K562 (cell line): ENCODE results near the gene ZNF692. TPM values are rescaled to one million over a fixed set of nuclear protein-coding genes. Genes with fewer than 3 reads are reported as not detected.

Experiments used
- ARID2 ChIP-seq: fragments of 450-650 bp; IDR thresholded peaks from 2 replicates; pipeline ENCODE4 v1.6.1; 2017; ENCODE audit warnings: antibody characterized with exemption, mild to moderate bottlenecking
- BACH1 ChIP-seq: fragments of 200-800 bp; sonication (Bioruptor generic); IDR thresholded peaks from 2 replicates; pipeline ENCODE4 v1.6.1; 2016; ENCODE audit warnings: missing genetic modification characterization, missing compliant biosample characterization
- BCOR ChIP-seq: fragments of 450-650 bp; IDR thresholded peaks from 2 replicates; pipeline ENCODE4 v1.6.1; 2016
- CBX8 ChIP-seq: fragments of 200-600 bp; sonication (generic); IDR thresholded peaks from 2 replicates; pipeline ENCODE4 v1.6.1; 2012; ENCODE audit warnings: borderline replicate concordance, mixed run types, low read depth, mild to moderate bottlenecking, moderate library complexity, mixed read lengths, low read length, control low read depth, inconsistent platforms; ENCODE audit not compliant: poor library complexity, severe bottlenecking; ENCODE audit errors: extremely low read depth
- FOS ChIP-seq: IDR thresholded peaks from 3 replicates; pipeline ENCODE4 v1.6.1; 2011; ENCODE audit not compliant: insufficient read length; ENCODE audit errors: extremely low read depth
- HDAC1 ChIP-seq, 2 experiments: fragments of 450-650 bp; IDR thresholded peaks; 2 replicates each; pipeline ENCODE4 v1.6.1; 2016 to 2017; ENCODE audit warnings: inconsistent platforms in 1 of 2, mild to moderate bottlenecking in 1 of 2, moderate library complexity in 1 of 2
- MAFK ChIP-seq: IDR thresholded peaks from 2 replicates; pipeline ENCODE4 v1.6.1; 2011; ENCODE audit warnings: low read length, improper control_type of control experiment
- NFE2 ChIP-seq: IDR thresholded peaks from 2 replicates; pipeline ENCODE4 v1.6.1; 2014; ENCODE audit warnings: antibody characterized with exemption, low read depth
- PHF21A ChIP-seq: fragments of 450-650 bp; IDR thresholded peaks from 2 replicates; pipeline ENCODE4 v1.6.1; 2017; ENCODE audit warnings: low read depth, borderline replicate concordance
- PURB ChIP-seq: sonication (generic); formaldehyde crosslinking; IDR thresholded peaks from 2 replicates; pipeline ENCODE4 v1.9.0; 2021; ENCODE audit warnings: low read depth, mild to moderate bottlenecking, missing genetic modification reagents
- SNIP1 ChIP-seq: fragments of 450-650 bp; IDR thresholded peaks from 2 replicates; pipeline ENCODE4 v1.7.1; 2017; ENCODE audit warnings: low read depth, mild to moderate bottlenecking
- SOX6 ChIP-seq: fragments of 450-650 bp; IDR thresholded peaks from 2 replicates; pipeline ENCODE4 v1.6.1; 2014; ENCODE audit warnings: mild to moderate bottlenecking
- XRCC5 ChIP-seq: fragments of 200-400 bp; formaldehyde crosslinking; IDR thresholded peaks from 2 replicates; pipeline ENCODE4 v1.6.1; 2017; ENCODE audit warnings: low read depth, mild to moderate bottlenecking, low read length
- ZC3H8 ChIP-seq: fragments of 450-650 bp; IDR thresholded peaks from 2 replicates; pipeline ENCODE4 v1.6.1; 2017
- ZKSCAN1 ChIP-seq: fragments of 150-350 bp; IDR thresholded peaks from 2 replicates; pipeline ENCODE4 v1.6.1; 2016; ENCODE audit warnings: low read depth, low read length
- ZNF707 ChIP-seq: fragments of 250-450 bp; sonication (Bioruptor Pico); conservative IDR thresholded peaks from 2 replicates; pipeline ENCODE4 v1.8.0; 2022; ENCODE audit warnings: inconsistent platforms, mild to moderate bottlenecking, moderate library complexity
- ZNF77 ChIP-seq: fragments of 250-450 bp; sonication (Bioruptor Pico); IDR thresholded peaks from 2 replicates; pipeline ENCODE4 v1.5.0; 2020
- polyA plus RNA-seq, 8 experiments: library from polyadenylated mRNA; depleted of rRNA in 4 of 8; stranded (reverse) in 5 of 8; unstranded in 3 of 8; fragments of >200 nt; fragmentation: Nextera tagmentation in 2 of 8; fragmentation: Illumina TruSeq in 1 of 8; extraction: Ambion mirVana in 2 of 8; extraction: Trizol in 1 of 8; gene quantifications; 2 replicates each; pipeline versions ENCODE4 v1.2.1 to v1.2.3, GENCODE V29; 2011 to 2014; ENCODE audit warnings: inconsistent platforms in 1 of 8, missing spikeins in 1 of 8
- total RNA-seq, 7 experiments: library from RNA; depleted of rRNA in 6 of 7; stranded (reverse); fragments of >200 nt in 6 of 7; fragmentation: Illumina TruSeq in 2 of 7; extraction: Trizol in 2 of 7; gene quantifications; 2 replicates each; pipeline versions ENCODE4 v1.2.1 to v1.2.3, GENCODE V29; 2011 to 2021; ENCODE audit warnings: low replicate concordance in 1 of 7
- TF ChIP-seq, protein P1 (sequence below): fragments of 450-650 bp; IDR thresholded peaks from 2 replicates; pipeline ENCODE4 v1.6.1; 2016; ENCODE audit warnings: low read depth, mild to moderate bottlenecking, moderate library complexity
- TF ChIP-seq, protein P2 (sequence below): sonication (generic); formaldehyde crosslinking; IDR thresholded peaks from 2 replicates; pipeline ENCODE4 v1.8.0; 2023; ENCODE audit warnings: missing genetic modification reagents, mild to moderate bottlenecking, borderline replicate concordance
- TF ChIP-seq, protein P3 (sequence below): fragments of 450-650 bp; IDR thresholded peaks from 2 replicates; pipeline ENCODE4 v1.6.1; 2016; ENCODE audit warnings: missing biosample characterization, missing genetic modification characterization
- TF ChIP-seq, protein P4 (sequence below), 2 experiments: fragments of 450-650 bp in 1 of 2; sonication (generic) in 1 of 2; formaldehyde crosslinking in 1 of 2; IDR thresholded peaks in 1 of 2; conservative IDR thresholded peaks in 1 of 2; 2 replicates each; pipeline versions ENCODE4 v1.6.1 to v1.8.1; 2016 to 2023; ENCODE audit warnings: mild to moderate bottlenecking in 2 of 2, moderate library complexity in 2 of 2, inconsistent platforms in 1 of 2, missing genetic modification reagents in 1 of 2

ZNF692 gene
- total and polyA plus RNA-seq, 9 of the 15 experiments (the other 6 are each of a cell fraction or from before 2014, with no cell fraction given) = 8.4 to 143 (median 55.9) TPM

DNA sequence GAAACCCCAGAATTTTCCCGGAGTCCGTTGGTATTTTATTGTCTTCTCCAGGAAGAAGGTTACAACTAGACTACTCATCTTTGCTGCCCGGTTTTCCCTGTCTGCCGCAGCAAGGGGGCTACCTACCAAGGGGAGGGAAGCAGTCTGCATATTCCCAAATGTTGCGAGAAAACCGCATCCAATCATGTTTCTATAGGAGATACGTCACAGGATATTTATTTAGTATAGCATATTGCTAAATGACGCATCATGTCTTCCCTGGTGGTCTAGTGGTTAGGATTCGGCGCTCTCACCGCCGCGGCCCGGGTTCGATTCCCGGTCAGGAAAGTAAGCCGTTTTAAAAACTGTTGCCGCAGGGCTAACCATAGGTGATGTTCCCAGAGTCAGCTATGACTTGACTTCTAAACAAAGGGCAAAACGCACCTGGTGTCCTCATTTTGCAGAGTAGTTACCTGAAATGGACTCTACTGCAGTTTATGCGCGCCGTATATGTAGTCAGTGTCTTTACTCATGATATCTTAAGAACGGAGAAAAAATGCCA, 15.2 kb upstream of the ZNF692 start (continued):
- TF ChIP-seq, protein P1, sequence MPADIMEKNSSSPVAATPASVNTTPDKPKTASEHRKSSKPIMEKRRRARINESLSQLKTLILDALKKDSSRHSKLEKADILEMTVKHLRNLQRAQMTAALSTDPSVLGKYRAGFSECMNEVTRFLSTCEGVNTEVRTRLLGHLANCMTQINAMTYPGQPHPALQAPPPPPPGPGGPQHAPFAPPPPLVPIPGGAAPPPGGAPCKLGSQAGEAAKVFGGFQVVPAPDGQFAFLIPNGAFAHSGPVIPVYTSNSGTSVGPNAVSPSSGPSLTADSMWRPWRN = peak; percentile 19; the same call in 1 of the 2 replicates
- peak; percentile 31; the same call in 1 of the 2 replicates for TF ChIP-seq NFE2
- TF ChIP-seq ZNF707 (CRISPR knock-in tag) = no peak
- TF ChIP-seq ZNF77 (CRISPR knock-in tag) = no peak
- TF ChIP-seq SNIP1 = no peak
- TF ChIP-seq HDAC1 (IDR thresholded peaks at IDR 0.05) = peak in 1 of 2 experiments; percentile 67; a peak in 1 of 4 replicates
- TF ChIP-seq BACH1 (tag) = peak; percentile 22; the same call in 1 of the 2 replicates
- 0 out of 2 replicates have a peak, but pooled peaks have one; percentile 27 for TF ChIP-seq ZKSCAN1
- TF ChIP-seq XRCC5 = peak; percentile 70
- TF ChIP-seq, protein P2, sequence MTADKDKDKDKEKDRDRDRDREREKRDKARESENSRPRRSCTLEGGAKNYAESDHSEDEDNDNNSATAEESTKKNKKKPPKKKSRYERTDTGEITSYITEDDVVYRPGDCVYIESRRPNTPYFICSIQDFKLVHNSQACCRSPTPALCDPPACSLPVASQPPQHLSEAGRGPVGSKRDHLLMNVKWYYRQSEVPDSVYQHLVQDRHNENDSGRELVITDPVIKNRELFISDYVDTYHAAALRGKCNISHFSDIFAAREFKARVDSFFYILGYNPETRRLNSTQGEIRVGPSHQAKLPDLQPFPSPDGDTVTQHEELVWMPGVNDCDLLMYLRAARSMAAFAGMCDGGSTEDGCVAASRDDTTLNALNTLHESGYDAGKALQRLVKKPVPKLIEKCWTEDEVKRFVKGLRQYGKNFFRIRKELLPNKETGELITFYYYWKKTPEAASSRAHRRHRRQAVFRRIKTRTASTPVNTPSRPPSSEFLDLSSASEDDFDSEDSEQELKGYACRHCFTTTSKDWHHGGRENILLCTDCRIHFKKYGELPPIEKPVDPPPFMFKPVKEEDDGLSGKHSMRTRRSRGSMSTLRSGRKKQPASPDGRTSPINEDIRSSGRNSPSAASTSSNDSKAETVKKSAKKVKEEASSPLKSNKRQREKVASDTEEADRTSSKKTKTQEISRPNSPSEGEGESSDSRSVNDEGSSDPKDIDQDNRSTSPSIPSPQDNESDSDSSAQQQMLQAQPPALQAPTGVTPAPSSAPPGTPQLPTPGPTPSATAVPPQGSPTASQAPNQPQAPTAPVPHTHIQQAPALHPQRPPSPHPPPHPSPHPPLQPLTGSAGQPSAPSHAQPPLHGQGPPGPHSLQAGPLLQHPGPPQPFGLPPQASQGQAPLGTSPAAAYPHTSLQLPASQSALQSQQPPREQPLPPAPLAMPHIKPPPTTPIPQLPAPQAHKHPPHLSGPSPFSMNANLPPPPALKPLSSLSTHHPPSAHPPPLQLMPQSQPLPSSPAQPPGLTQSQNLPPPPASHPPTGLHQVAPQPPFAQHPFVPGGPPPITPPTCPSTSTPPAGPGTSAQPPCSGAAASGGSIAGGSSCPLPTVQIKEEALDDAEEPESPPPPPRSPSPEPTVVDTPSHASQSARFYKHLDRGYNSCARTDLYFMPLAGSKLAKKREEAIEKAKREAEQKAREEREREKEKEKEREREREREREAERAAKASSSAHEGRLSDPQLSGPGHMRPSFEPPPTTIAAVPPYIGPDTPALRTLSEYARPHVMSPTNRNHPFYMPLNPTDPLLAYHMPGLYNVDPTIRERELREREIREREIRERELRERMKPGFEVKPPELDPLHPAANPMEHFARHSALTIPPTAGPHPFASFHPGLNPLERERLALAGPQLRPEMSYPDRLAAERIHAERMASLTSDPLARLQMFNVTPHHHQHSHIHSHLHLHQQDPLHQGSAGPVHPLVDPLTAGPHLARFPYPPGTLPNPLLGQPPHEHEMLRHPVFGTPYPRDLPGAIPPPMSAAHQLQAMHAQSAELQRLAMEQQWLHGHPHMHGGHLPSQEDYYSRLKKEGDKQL (CRISPR knock-in tag) = 0 out of 2 replicates have a peak, but pooled peaks have one; percentile 52
- TF ChIP-seq BCOR = peak; percentile 13; the same call in 1 of the 2 replicates
- TF ChIP-seq CBX8 = no peak
- no peak for TF ChIP-seq ZC3H8
- TF ChIP-seq MAFK = no peak
- no peak for TF ChIP-seq ARID2
- TF ChIP-seq PHF21A = 0 out of 2 replicates have a peak, but pooled peaks have one; percentile 58
- TF ChIP-seq PURB (CRISPR knock-in tag) = no peak
- peak; percentile 77 for TF ChIP-seq SOX6
- TF ChIP-seq, protein P3, sequence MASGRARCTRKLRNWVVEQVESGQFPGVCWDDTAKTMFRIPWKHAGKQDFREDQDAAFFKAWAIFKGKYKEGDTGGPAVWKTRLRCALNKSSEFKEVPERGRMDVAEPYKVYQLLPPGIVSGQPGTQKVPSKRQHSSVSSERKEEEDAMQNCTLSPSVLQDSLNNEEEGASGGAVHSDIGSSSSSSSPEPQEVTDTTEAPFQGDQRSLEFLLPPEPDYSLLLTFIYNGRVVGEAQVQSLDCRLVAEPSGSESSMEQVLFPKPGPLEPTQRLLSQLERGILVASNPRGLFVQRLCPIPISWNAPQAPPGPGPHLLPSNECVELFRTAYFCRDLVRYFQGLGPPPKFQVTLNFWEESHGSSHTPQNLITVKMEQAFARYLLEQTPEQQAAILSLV (tag) = peak; percentile 51; the same call in 1 of the 2 replicates
- peak; percentile 4 for TF ChIP-seq FOS
- TF ChIP-seq, protein P4, sequence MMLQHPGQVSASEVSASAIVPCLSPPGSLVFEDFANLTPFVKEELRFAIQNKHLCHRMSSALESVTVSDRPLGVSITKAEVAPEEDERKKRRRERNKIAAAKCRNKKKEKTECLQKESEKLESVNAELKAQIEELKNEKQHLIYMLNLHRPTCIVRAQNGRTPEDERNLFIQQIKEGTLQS (IDR thresholded peaks at IDR 0.05) = peak; percentile 85
- TF ChIP-seq, protein P4 (CRISPR knock-in tag; conservative IDR thresholded peaks at IDR 0.05) = peak; percentile 76
